Osteocyte (in vitro differentiated cells): ENCODE measurements around the gene CARD6. TPM values are rescaled to one million over a fixed set of nuclear protein-coding genes. Genes with fewer than 3 reads are reported as not detected.
"Not testable (repeated sequence)": the region's sequence is repeated elsewhere in the genome, so short reads cannot be mapped to it uniquely, and the experiment has no call there.

ENCODE experiments used
- DNase-seq: peaks from one replicate; pipeline ENCODE4 v3.0.0; 2021; ENCODE audit warnings: mixed read lengths; ENCODE audit not compliant: unreplicated experiment; ENCODE audit errors: extremely low spot score
- H3K27ac Mint-ChIP-seq: one replicate; pipeline ENCODE4 v1.8.0; 2021; ENCODE audit warnings: mild to moderate bottlenecking, mixed read lengths; ENCODE audit not compliant: unreplicated experiment
- H3K27me3 Mint-ChIP-seq: one replicate; pipeline ENCODE4 v1.8.0; 2021; ENCODE audit warnings: mixed read lengths; ENCODE audit not compliant: unreplicated experiment
- H3K36me3 Mint-ChIP-seq: one replicate; pipeline ENCODE4 v1.8.0; 2021; ENCODE audit warnings: mixed read lengths; ENCODE audit not compliant: unreplicated experiment
- H3K4me1 Mint-ChIP-seq: one replicate; pipeline ENCODE4 v1.8.0; 2021; ENCODE audit warnings: mixed read lengths; ENCODE audit not compliant: unreplicated experiment
- H3K4me3 Mint-ChIP-seq: one replicate; pipeline ENCODE4 v1.8.0; 2021; ENCODE audit warnings: mild to moderate bottlenecking, moderate library complexity, mixed read lengths; ENCODE audit not compliant: unreplicated experiment
- H3K9me3 Mint-ChIP-seq: one replicate; pipeline ENCODE4 v1.8.0; 2021; ENCODE audit warnings: mixed read lengths; ENCODE audit not compliant: unreplicated experiment
- total RNA-seq: library from RNA; stranded (reverse); gene quantifications from 2 replicates; pipeline ENCODE4 v1.2.1, GENCODE V29; 2021
- TF ChIP-seq, protein P1 (sequence below): fragments of 200-600 bp; sonication (generic); IDR thresholded peaks from 2 replicates; pipeline ENCODE4 v1.5.0; 2021; ENCODE audit warnings: antibody characterized with exemption, mild to moderate bottlenecking, moderate library complexity

Gene CARD6
- total RNA-seq, 1 donor from 2014 or later: 1.1 TPM

DNA sequence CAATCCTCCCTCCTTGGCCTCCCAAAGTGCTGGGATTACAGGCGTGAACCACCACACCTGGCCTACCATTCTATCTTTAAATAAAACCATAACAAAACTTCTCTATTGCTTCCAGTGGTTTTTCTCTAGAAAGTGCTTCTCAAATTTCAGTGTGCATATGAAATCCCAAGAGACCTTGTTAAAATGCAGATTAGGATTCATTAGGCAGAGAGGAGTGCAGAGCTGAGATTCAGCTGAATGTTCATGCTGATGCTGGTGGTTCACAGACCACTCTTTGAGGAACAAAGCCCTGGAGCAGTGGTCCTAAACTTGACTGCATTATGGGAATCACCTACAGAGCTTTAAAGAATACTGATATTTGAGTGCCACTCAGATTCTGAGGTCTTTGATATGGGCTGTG, 28.2 kb downstream of the CARD6 start:
- Mint-ChIP-seq H3K4me3 (no peak overlapping the region), H3K27me3 (peaks cover 45% of the 10 kb centered on the region), H3K36me3 (no peaks in the 10 kb centered on the region), H3K27ac (no peak overlapping the region), H3K4me1 (no peaks in the 10 kb centered on the region), H3K9me3 (peaks cover 10% of the 10 kb centered on the region)
- TF ChIP-seq, protein P1, sequence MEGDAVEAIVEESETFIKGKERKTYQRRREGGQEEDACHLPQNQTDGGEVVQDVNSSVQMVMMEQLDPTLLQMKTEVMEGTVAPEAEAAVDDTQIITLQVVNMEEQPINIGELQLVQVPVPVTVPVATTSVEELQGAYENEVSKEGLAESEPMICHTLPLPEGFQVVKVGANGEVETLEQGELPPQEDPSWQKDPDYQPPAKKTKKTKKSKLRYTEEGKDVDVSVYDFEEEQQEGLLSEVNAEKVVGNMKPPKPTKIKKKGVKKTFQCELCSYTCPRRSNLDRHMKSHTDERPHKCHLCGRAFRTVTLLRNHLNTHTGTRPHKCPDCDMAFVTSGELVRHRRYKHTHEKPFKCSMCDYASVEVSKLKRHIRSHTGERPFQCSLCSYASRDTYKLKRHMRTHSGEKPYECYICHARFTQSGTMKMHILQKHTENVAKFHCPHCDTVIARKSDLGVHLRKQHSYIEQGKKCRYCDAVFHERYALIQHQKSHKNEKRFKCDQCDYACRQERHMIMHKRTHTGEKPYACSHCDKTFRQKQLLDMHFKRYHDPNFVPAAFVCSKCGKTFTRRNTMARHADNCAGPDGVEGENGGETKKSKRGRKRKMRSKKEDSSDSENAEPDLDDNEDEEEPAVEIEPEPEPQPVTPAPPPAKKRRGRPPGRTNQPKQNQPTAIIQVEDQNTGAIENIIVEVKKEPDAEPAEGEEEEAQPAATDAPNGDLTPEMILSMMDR: no peak
- no peak for DNase-seq

DNA sequence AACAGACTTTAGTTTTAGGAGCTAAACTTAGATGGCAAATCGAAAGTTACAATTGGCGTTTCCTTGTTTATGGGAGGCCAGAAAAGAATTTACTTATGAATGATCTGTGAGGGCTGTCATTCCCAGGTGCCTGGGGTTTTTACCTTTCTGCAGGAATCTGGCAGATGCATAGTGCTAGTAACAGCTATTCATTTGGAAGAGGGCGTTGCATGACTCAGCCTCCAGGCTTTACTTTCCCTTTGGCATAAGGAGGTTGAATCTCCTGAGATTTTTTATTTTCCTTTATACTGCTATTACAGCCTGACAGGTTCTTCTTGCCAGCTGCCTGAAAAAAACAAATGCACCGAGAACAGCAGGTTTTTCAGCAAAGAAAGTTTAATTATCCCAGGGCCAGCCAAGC, 30.0 kb downstream of the CARD6 start:
- no peaks in the 10 kb centered on the region for H3K9me3 Mint-ChIP-seq
- no peaks in the 10 kb centered on the region for H3K4me1 Mint-ChIP-seq
- H3K36me3 Mint-ChIP-seq: no peaks in the 10 kb centered on the region
- no peak for DNase-seq
- H3K27ac Mint-ChIP-seq: no peak overlapping the region
- TF ChIP-seq, protein P1: no peak
- H3K4me3 Mint-ChIP-seq: no peak overlapping the region
- peaks cover 50% of the 10 kb centered on the region for H3K27me3 Mint-ChIP-seq

DNA sequence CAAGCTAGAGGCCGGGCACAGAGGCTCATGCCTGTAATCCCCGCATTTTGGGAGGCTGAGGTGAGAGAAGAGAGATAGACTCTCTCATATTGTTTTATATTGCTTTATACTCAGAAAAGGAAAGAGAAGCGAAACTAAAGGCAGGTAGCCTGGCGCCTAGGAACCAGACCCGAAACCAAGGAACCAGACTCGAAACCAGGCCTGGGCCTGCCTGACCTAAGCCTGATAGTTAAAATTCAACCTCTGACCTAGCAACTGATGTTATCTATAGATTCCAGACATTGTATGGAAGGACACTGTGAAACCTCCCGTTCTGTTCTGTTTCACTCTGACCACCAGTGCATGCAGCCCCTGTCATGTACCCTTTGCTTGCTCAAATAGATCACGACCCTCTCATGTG, 31.1 kb downstream of the CARD6 start:
- not testable (repeated sequence) for H3K4me1 Mint-ChIP-seq, H3K9me3 Mint-ChIP-seq, H3K27ac Mint-ChIP-seq, H3K4me3 Mint-ChIP-seq, H3K36me3 Mint-ChIP-seq
- peaks cover 51% of the 10 kb centered on the region for H3K27me3 Mint-ChIP-seq
- peak; percentile 66 for DNase-seq

DNA sequence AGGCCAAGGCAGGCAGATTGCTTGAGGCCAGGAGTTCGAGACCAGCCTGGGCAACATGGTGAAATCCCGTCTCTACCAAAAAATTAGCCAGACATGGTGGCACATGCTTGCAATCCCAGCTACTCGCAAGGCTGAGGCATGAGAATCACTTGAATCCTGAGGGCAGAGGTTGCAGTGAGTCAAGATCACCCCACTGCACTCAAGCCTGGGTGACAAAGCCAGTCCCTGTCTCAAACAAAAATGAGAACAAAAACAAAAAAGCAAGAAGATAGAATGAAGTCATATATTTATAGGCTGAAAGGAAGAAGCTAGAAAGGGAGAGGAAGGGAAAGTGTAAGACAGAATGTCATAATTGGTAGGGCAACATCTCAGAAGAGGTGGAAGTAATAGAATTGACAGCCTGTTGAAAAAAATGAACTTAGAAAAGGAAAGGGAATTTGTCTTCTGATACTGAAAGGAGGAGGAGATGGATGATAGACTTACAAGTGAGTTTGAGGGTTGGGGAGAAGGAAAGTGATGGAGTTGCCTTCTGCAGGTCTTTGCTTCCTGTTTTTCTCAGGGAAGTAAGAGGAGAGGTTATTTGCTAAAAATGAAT, 32.2 kb downstream of the CARD6 start:
- TF ChIP-seq, protein P1: no peak
- H3K27ac Mint-ChIP-seq: no peak overlapping the region
- peaks cover 47% of the 10 kb centered on the region for H3K27me3 Mint-ChIP-seq
- H3K4me3 Mint-ChIP-seq: no peak overlapping the region
- H3K36me3 Mint-ChIP-seq: no peaks in the 10 kb centered on the region
- H3K4me1 Mint-ChIP-seq: no peaks in the 10 kb centered on the region
- H3K9me3 Mint-ChIP-seq: no peaks in the 10 kb centered on the region
- DNase-seq: peak; percentile 21

DNA sequence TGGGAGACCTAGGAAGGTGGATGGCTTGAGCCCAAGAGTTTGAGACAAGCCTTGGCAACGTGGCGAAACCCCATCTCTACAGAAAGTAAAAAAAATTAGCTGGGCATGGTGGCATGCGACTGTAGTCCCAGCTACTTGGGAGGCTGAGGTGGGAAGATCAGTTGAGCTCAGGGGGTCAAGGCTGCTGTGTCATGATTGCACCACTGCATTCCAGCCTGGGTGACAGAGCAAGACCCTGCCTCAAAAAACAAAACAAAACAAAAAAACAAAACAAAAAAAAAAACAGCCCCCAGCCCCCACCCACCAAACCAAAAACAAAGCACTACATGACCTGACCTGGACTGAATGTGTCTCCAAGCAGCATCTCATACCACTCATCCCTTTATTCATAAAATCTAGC, 34.8 kb downstream of the CARD6 start:
- no peaks in the 10 kb centered on the region for H3K36me3 Mint-ChIP-seq
- DNase-seq: no peak
- H3K4me3 Mint-ChIP-seq: no peak overlapping the region
- TF ChIP-seq, protein P1: no peak
- no peaks in the 10 kb centered on the region for H3K4me1 Mint-ChIP-seq
- H3K27me3 Mint-ChIP-seq: peaks cover 34% of the 10 kb centered on the region
- no peak overlapping the region for H3K27ac Mint-ChIP-seq
- H3K9me3 Mint-ChIP-seq: no peaks in the 10 kb centered on the region
